ENCODE data around the gene C3orf62.

The C3orf62 gene

DNA sequence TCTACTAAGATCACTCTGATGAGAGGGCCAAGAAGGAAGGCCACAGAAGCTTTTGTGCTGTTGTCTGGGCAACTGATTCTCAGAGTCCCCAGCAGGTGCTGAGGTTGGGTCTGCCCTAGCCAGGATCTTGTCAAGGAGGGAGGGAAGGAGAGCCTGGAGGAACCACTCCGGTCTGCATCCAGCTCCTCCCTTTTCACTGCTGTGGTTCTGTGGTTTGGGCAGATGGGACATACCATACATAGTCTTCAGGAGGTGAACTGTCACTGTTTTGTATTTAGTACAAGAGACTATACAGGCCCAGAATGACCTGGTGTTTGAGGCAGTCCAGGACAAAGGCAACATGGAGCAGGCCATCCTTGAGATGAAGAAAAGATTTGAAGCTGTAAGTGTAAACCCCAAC is 21.9 kb downstream of the C3orf62 start:
- Histone ChIP-seq H3K4me3 (ENCODE audit: insufficient read depth in 1 of 2, low read depth in 1 of 2, low read length in 2 of 2) (no peak overlapping the region), H2AK5ac (ENCODE audit: low read length, severe bottlenecking) (no peak overlapping the region), H3K4ac (ENCODE audit: low read depth in 1 of 2, low read length in 2 of 2) (no peak overlapping the region), H3K27me3 (ENCODE audit: control insufficient read depth in 1 of 2, insufficient read depth in 1 of 2, low read length in 2 of 2) (no peaks in the 10 kb centered on the region), H3K4me1 (ENCODE audit: control insufficient read depth, insufficient read depth, low read depth, low read length) (no peaks in the 10 kb centered on the region), H3K9ac (ENCODE audit: low read length) (no peak overlapping the region), H3K27ac (ENCODE audit: low read length, poor library complexity, severe bottlenecking) (no peak overlapping the region), H2BK15ac (ENCODE audit: low read depth, poor library complexity, severe bottlenecking) (no peak overlapping the region), H3K9me3 (ENCODE audit: control insufficient read depth, low read length) (no peaks in the 10 kb centered on the region), H2BK5ac (ENCODE audit: low read depth, low read length, poor library complexity, severe bottlenecking) (no peak overlapping the region), H4K91ac (ENCODE audit: low read length) (no peak overlapping the region), H3K79me1 (replicated peaks; ENCODE audit: low read length, poor library complexity, severe bottlenecking) (no peaks in the 10 kb centered on the region), H3K18ac (ENCODE audit: low read depth in 1 of 2, low read length in 2 of 2) (no peak overlapping the region), H2BK12ac (ENCODE audit: low read length in 2 of 2) (no peak overlapping the region), H3K23ac (ENCODE audit: low read length in 2 of 2) (no peak overlapping the region), H4K8ac (ENCODE audit: low read length) (no peak overlapping the region), H3K14ac (ENCODE audit: low read length in 2 of 2) (no peak overlapping the region), H3K36me3 (ENCODE audit: control insufficient read depth in 1 of 2, insufficient read depth in 2 of 2, low read depth in 1 of 2, low read length in 2 of 2) (peaks cover 0 to 36% of the 10 kb centered on the region in 2 experiments), H3K4me2 (ENCODE audit: low read length, poor library complexity, severe bottlenecking) (no peak overlapping the region), H2BK120ac (ENCODE audit: low read depth, low read length) (no peak overlapping the region), H2AFZ (ENCODE audit: low read depth, low read length) (no peak overlapping the region)
- peak; percentile 47 for DNase-seq
- WGBS = 70% methylated on average over 1 of the region's 1 CpG

DNA sequence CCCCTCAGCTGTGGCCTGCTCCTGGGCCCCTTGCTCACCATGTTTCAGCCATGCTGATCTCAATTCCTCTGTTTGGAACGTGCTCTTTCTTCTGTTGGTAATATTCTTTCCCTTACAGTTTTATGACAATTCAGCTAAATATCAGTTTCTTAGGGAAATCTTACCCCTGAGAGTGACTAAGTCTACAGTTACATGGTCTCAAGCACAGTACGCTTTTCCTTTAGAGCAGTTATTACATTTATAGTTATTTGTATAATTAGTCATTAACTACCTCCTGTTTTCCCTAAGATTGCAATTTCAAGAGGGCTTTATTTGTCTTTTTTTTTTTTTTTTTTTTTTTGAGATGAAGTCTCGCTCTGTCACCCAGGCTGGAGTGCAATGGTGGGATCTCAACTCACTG is 23.5 kb downstream of the C3orf62 start:
- Histone ChIP-seq H3K27me3 (ENCODE audit: control insufficient read depth in 1 of 2, insufficient read depth in 1 of 2, low read length in 2 of 2) (no peaks in the 10 kb centered on the region), H4K8ac (ENCODE audit: low read length) (no peak overlapping the region), H3K9me3 (ENCODE audit: control insufficient read depth, low read length) (no peaks in the 10 kb centered on the region), H2AK5ac (ENCODE audit: low read length, severe bottlenecking) (no peak overlapping the region), H3K14ac (ENCODE audit: low read length in 2 of 2) (no peak overlapping the region), H2BK15ac (ENCODE audit: low read depth, poor library complexity, severe bottlenecking) (no peak overlapping the region), H4K91ac (ENCODE audit: low read length) (no peak overlapping the region), H3K36me3 (ENCODE audit: control insufficient read depth in 1 of 2, insufficient read depth in 2 of 2, low read depth in 1 of 2, low read length in 2 of 2) (peaks cover 0 to 36% of the 10 kb centered on the region in 2 experiments), H2BK5ac (ENCODE audit: low read depth, low read length, poor library complexity, severe bottlenecking) (no peak overlapping the region), H2BK120ac (ENCODE audit: low read depth, low read length) (no peak overlapping the region), H3K4me3 (ENCODE audit: insufficient read depth in 1 of 2, low read depth in 1 of 2, low read length in 2 of 2) (no peak overlapping the region), H3K23ac (ENCODE audit: low read length in 2 of 2) (no peak overlapping the region), H2AFZ (ENCODE audit: low read depth, low read length) (no peak overlapping the region), H3K18ac (ENCODE audit: low read depth in 1 of 2, low read length in 2 of 2) (no peak overlapping the region), H3K4me2 (ENCODE audit: low read length, poor library complexity, severe bottlenecking) (no peak overlapping the region), H3K9ac (ENCODE audit: low read length) (no peak overlapping the region), H3K79me1 (replicated peaks; ENCODE audit: low read length, poor library complexity, severe bottlenecking) (no peaks in the 10 kb centered on the region), H3K4ac (ENCODE audit: low read depth in 1 of 2, low read length in 2 of 2) (no peak overlapping the region), H3K27ac (ENCODE audit: low read length, poor library complexity, severe bottlenecking) (no peak overlapping the region), H2BK12ac (ENCODE audit: low read length in 2 of 2) (no peak overlapping the region), H3K4me1 (ENCODE audit: control insufficient read depth, insufficient read depth, low read depth, low read length) (no peaks in the 10 kb centered on the region)
- WGBS = 83% methylated on average over 1 of the region's 3 CpGs
- no peak for DNase-seq

DNA sequence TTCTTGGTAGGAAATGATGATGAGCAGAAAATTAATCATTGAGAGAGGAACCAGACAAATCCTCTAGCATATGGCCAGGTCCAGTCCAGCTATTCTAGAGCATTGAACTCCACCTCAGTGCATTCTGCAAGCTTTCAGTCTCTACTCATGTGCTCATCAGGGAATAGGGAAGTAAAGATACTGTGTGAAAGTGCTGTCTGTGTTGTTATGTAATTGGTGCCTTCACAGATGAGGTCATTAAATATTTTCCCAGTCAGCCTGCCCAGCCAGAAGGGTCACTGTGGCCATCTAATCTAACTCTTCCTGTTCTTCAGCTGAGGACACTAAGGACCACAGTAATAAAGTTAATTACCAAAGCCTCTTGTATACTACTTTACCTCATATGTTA is 28.2 kb downstream of the C3orf62 start:
- peaks cover 0 to 27% of the 10 kb centered on the region in 2 experiments for H3K36me3 ChIP-seq (ENCODE audit: control insufficient read depth in 1 of 2, insufficient read depth in 2 of 2, low read depth in 1 of 2, low read length in 2 of 2)
- no peak overlapping the region for H2BK120ac ChIP-seq (ENCODE audit: low read depth, low read length)
- H3K23ac ChIP-seq (ENCODE audit: low read length in 2 of 2) = no peak overlapping the region
- H4K8ac ChIP-seq (ENCODE audit: low read length) = no peak overlapping the region
- H3K9me3 ChIP-seq (ENCODE audit: control insufficient read depth, low read length) = no peaks in the 10 kb centered on the region
- no peak overlapping the region for H2BK5ac ChIP-seq (ENCODE audit: low read depth, low read length, poor library complexity, severe bottlenecking)
- no peak overlapping the region for H3K14ac ChIP-seq (ENCODE audit: low read length in 2 of 2)
- peak overlapping the region; percentile 7 for H3K9ac ChIP-seq (ENCODE audit: low read length)
- DNase-seq = peak; percentile 73
- H3K4ac ChIP-seq (ENCODE audit: low read depth in 1 of 2, low read length in 2 of 2) = no peak overlapping the region
- no peak overlapping the region for H2AFZ ChIP-seq (ENCODE audit: low read depth, low read length)
- H3K4me3 ChIP-seq (ENCODE audit: insufficient read depth in 1 of 2, low read depth in 1 of 2, low read length in 2 of 2) = no peak overlapping the region
- no peak overlapping the region for H3K27ac ChIP-seq (ENCODE audit: low read length, poor library complexity, severe bottlenecking)
- no peaks in the 10 kb centered on the region for H3K27me3 ChIP-seq (ENCODE audit: control insufficient read depth in 1 of 2, insufficient read depth in 1 of 2, low read length in 2 of 2)
- no peak overlapping the region for H3K4me2 ChIP-seq (ENCODE audit: low read length, poor library complexity, severe bottlenecking)
- H2BK12ac ChIP-seq (ENCODE audit: low read length in 2 of 2) = no peak overlapping the region
- H4K91ac ChIP-seq (ENCODE audit: low read length) = no peak overlapping the region
- no peak overlapping the region for H3K18ac ChIP-seq (ENCODE audit: low read depth in 1 of 2, low read length in 2 of 2)
- peaks cover 3% of the 10 kb centered on the region for H3K4me1 ChIP-seq (ENCODE audit: control insufficient read depth, insufficient read depth, low read depth, low read length)
- no peak overlapping the region for H2BK15ac ChIP-seq (ENCODE audit: low read depth, poor library complexity, severe bottlenecking)
- H2AK5ac ChIP-seq (ENCODE audit: low read length, severe bottlenecking) = no peak overlapping the region
- H3K79me1 ChIP-seq (replicated peaks; ENCODE audit: low read length, poor library complexity, severe bottlenecking) = no peaks in the 10 kb centered on the region

DNA sequence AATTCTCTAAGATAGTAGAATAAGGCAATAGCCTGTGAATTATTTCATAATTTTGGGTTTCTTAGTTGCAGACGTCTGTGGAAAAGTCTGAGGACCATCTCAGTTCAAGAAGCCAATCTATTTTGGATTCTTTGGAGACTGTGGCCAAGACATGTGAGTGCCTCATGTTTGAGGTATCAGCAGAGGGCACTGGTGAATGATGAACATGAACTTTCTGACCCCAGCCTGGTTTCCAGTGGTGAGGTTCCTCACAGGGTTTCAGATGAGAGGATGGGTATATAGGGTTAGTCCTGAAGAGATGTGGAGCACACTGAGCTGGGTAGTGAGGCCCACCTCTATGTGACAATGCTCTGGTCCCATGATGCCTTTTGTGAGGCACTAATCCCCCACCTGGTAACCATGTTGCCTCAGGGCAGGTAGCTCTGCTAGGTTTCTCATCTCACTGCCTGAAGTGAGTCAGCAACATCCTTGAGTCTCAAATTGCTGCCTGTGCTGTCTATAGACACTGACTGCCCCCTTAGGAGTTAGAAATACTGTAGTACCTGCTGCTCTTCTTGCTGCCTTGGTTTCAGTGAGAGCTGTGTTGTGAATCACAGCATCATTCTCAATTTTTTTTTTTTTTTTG is 32.3 kb downstream of the C3orf62 start:
- H3K23ac ChIP-seq (ENCODE audit: low read length in 2 of 2) = no peak overlapping the region
- H3K4me3 ChIP-seq (ENCODE audit: insufficient read depth in 1 of 2, low read depth in 1 of 2, low read length in 2 of 2) = no peak overlapping the region
- no peaks in the 10 kb centered on the region for H3K9me3 ChIP-seq (ENCODE audit: control insufficient read depth, low read length)
- no peak overlapping the region for H2BK120ac ChIP-seq (ENCODE audit: low read depth, low read length)
- H4K91ac ChIP-seq (ENCODE audit: low read length) = no peak overlapping the region
- H2BK15ac ChIP-seq (ENCODE audit: low read depth, poor library complexity, severe bottlenecking) = no peak overlapping the region
- H3K4me2 ChIP-seq (ENCODE audit: low read length, poor library complexity, severe bottlenecking) = no peak overlapping the region
- H3K27ac ChIP-seq (ENCODE audit: low read length, poor library complexity, severe bottlenecking) = no peak overlapping the region
- H3K4ac ChIP-seq (ENCODE audit: low read depth in 1 of 2, low read length in 2 of 2) = no peak overlapping the region
- 76% methylated on average over 1 of the region's 1 CpG for WGBS
- H4K8ac ChIP-seq (ENCODE audit: low read length) = no peak overlapping the region
- peak overlapping the region in 1 of 2 experiments; percentile 18 for H3K14ac ChIP-seq (ENCODE audit: low read length in 2 of 2)
- peaks cover 0 to 32% of the 10 kb centered on the region in 2 experiments for H3K36me3 ChIP-seq (ENCODE audit: control insufficient read depth in 1 of 2, insufficient read depth in 2 of 2, low read depth in 1 of 2, low read length in 2 of 2)
- H3K79me1 ChIP-seq (replicated peaks; ENCODE audit: low read length, poor library complexity, severe bottlenecking) = no peaks in the 10 kb centered on the region
- H3K18ac ChIP-seq (ENCODE audit: low read depth in 1 of 2, low read length in 2 of 2) = peak overlapping the region in 1 of 2 experiments; percentile 9
- no peak overlapping the region for H2BK5ac ChIP-seq (ENCODE audit: low read depth, low read length, poor library complexity, severe bottlenecking)
- H2BK12ac ChIP-seq (ENCODE audit: low read length in 2 of 2) = peak overlapping the region in 1 of 2 experiments; percentile 67
- peaks cover 3% of the 10 kb centered on the region for H3K4me1 ChIP-seq (ENCODE audit: control insufficient read depth, insufficient read depth, low read depth, low read length)
- no peak overlapping the region for H3K9ac ChIP-seq (ENCODE audit: low read length)
- H2AK5ac ChIP-seq (ENCODE audit: low read length, severe bottlenecking) = no peak overlapping the region
- no peak for DNase-seq
- no peak overlapping the region for H2AFZ ChIP-seq (ENCODE audit: low read depth, low read length)
- H3K27me3 ChIP-seq (ENCODE audit: control insufficient read depth in 1 of 2, insufficient read depth in 1 of 2, low read length in 2 of 2) = no peaks in the 10 kb centered on the region

Measured in mesenchymal stem cell (in vitro differentiated cells and primary cell).